ENCODE results near the gene EIF2S3B.
A peak's percentile ranks its signal among the peaks of the same experiment; 100 is the strongest.
"Not testable (repeated sequence)": the region's sequence is repeated elsewhere in the genome, so short reads cannot be mapped to it uniquely, and the experiment has no call there.

EIF2S3B gene

DNA sequence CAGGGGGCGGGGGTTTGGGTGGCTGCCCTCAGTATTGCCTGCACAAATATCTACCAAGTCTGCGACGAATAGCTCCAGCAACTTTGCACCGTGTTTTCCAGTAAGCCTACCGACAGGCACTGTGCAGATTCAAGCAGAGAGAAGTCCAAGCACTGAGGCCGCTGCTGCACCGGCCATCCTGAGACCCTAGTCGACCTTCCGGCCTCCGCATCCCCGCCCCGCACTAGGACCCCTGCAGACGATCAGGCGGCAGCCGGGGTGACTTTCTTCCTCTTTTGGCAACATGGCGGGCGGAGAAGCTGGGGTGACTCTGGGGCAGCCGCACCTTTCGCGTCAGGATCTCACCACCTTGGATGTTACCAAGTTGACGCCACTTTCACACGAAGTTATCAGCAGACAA, at the start of gene EIF2S3B:
TSS of gene EIF2S3B (plus strand) at position 271 of the 400 bp plus-strand sequence. CDS start at position 284, 13 bp downstream.
- no peak for DNase-seq

DNA sequence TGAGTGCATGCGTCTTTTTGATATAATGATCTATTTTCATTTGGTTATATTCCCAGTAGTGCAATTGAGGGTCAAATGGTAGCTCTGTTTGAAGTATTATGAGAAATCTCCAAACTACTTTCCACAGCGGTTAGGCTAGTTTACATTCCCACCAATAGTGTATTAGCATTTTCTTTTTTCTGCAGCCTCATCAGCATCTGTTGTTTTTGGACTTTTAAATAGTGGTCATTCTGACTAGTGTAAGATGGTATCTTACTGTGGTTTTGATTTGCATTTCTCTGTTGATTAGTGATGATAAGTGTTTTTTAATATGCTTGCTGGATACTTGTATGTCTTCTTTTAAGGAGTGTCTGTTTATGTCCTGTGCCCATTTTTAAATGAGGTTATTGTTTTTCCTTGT, 48.8 kb upstream of the EIF2S3B start:
- DNase-seq: no peak

DNA sequence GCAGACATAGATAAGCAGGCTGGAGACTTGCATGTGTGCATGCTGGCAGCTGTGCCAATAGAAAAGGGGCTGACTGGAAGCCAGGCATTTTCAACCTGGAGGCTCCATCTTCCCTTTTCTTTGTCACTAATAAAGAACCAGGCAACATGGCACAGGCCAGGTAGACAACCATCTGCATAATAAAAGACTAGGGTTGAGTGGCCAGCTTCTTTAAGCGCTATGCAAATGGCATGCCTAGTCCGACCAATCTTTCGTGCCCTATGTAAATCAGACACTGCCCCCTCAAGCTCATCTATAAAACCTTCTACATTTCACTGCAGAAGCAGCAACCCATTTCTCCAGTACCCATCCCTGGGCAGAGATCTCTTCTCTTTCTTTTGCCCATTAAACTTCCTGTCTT, 47.9 kb upstream of the EIF2S3B start:
- no peak for DNase-seq

DNA sequence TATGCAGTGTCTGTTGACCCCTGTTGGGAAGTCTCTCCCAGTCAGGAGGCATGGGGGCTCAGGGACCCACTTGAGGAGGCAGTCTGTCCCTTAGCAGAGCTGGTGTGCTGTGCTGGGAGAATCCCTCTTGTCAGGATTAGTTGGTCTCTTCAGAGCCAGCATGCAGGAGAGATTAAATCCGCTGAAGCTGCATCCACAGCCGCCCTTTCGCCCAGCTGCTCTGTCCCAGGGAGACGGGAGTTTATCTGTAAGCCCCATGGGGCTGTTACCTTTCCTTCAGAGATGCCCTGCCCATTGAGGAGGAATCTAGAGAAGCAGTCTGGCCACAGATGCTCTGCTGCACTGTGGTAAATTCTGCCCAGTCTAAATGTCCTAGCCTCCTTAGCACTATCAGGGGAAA, 39.4 kb upstream of the EIF2S3B start:
- DNase-seq: no peak

DNA sequence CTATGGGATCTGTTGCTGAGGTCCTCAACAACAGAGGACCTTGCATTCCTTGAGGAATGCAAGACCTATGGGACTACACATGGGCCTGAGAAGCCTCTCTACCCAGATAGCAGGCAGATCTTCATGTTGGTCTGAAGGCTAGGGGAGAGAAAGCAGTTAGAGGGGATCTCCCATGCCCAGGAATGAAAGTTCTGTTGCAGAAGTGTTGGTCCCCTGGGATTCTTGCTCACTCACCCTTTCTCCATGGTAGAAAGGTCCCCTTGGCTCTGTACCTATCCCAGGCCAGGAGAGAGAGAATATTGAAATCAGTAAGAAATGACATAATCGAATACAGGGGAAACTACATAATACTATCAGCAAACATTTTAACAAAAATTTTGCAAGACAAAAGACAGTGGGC, 36.0 kb upstream of the EIF2S3B start:
- DNase-seq: no peak

DNA sequence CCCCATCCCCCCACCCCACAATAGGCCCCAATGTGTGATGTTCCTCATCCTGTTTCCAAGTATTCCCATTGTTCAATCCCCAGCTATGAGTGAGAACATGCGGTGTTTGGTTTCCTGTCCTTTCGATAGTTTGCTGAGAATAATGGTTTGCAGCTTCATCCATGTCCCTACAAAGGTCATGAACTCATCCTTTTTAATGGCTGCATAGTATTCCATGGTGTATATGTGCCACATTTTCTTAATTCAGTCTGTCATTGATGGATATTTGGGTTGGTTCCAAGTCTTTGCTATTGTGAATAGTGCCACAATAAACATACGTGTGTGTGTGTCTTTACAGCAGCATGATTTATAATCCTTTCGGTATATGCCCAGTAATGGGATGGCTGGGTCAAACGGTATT, 32.9 kb upstream of the EIF2S3B start:
- not testable (repeated sequence) for DNase-seq

DNA sequence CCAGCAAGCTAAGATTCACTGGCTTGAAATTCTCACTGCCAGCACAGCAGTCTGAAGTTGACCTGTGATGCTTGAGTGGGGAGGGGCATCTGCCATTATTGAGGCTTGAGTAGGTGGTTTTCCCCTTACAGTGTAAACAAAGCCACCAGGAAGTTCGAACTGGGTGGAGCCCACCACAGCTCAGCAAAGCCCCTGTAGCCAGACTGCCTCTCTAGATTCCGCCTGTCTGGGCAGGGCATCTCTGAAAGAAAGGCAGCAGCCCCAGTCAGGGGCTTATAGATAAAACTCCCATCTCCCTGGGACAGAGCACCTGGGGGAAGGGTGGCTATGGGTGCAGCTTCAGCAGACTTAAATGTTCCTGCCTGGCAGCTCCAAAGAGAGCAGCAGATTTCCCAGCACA, 23.8 kb upstream of the EIF2S3B start:
- not testable (repeated sequence) for DNase-seq

DNA sequence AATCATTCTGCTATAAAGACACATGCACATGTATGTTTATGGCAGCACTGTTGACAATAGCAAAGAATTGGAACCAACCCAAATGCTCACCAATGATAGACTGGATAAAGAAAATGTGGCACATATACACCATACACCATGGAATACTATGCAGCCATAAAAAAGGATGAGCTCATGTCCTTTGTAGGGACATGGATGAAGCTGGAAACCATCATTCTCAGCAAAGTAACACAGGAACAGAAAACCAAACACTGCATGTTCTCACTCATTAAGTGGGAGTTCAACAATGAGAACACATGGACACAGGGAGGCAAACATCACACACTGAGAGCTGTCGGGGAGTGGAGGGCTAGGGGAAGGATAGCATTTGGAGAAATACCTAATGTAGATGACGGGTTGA, 18.4 kb upstream of the EIF2S3B start:
- not testable (repeated sequence) for DNase-seq

DNA sequence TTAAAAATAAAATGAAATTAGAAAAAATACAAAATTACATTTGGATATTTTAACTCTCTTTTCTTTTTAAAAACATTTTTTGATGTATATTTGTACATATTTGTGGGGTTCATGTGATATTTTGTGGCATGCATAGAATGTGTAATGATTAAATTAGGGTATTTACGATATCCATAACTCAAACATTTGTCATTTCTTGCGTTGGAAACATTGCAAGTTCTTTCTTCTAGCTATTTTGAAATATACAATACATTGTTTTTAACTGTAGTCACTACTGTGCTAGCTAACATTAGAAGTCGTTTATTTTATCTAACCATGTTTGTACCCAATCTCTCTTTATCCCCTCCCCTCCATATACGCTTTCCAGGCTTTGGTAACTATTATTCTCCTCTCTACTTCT, 13.9 kb upstream of the EIF2S3B start:
- no peak for DNase-seq

DNA sequence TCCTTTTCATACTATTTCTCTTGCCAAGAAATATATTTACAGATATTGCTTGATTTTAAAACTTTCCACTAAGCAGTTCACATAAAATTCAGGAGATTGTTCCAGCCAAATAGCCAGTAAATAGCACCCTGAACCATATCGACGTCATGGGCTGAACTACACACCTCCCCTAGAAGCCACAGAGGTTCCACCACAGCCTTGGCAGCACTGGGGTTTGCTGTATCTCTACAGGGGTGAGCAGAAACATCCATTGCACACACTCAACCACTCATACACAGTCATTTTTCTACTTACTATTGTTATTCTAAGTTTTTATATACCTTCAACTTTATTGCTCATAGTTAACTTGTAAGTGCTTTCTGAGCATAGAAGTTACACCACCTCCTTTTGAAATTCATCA, 8.1 kb upstream of the EIF2S3B start:
- no peak for DNase-seq

DNA sequence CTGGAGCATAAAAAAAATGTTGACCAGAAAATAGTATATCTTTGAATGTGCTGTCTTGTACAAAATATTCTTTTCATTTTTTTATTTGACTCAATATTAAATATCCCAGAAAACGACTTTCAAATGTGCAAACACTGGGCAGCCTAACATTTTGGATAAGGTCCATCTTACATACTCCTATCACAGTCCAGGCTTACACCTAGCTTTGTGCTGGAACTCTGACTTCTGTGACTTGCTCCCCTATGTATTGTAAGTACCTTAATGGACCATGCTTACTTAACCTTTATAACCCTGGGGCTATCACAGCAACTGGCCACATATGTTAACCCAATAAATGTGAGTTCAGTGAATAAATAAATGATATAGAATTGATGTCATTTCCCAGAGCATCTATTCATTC, 7.6 kb upstream of the EIF2S3B start:
- DNase-seq: no peak

DNA sequence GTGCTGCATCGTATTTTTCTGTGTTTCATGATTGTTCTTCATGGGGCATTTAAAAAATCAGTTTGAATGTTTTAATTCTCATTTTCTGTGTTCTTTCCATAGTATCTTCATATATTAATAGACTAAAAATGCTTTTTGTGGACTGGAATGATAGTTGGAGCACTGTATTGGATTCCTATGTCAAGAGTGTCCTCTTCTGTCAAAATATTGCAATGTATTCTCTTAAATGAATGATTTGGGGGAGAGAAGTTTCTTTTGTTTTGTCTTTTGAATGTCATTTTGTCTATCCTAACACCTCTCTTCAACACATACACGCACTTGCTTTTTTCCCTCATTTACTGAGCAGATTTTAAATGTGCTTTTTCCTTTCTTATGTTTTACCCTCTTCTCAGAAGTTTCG, 4.7 kb upstream of the EIF2S3B start:
- DNase-seq: no peak

DNA sequence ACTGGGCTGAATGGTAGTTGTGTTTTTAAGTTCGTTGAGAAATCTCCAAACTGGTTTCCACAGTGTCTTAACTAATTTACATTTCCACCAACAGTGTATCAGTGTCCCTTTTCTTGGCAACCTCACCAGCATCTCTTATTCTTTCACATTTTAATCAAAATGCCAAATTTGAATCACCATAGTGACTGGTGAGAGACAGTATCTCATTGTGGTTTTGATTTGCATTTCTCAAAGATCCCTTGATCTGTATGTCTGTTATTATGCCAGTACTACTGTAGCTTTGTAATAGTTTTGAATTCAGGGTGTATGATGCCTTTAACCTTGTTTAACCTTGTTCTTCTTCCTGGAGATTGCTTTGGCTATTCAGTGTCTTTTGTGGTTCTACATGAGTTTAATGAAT, 2.2 kb upstream of the EIF2S3B start:
- DNase-seq: no peak

DNA sequence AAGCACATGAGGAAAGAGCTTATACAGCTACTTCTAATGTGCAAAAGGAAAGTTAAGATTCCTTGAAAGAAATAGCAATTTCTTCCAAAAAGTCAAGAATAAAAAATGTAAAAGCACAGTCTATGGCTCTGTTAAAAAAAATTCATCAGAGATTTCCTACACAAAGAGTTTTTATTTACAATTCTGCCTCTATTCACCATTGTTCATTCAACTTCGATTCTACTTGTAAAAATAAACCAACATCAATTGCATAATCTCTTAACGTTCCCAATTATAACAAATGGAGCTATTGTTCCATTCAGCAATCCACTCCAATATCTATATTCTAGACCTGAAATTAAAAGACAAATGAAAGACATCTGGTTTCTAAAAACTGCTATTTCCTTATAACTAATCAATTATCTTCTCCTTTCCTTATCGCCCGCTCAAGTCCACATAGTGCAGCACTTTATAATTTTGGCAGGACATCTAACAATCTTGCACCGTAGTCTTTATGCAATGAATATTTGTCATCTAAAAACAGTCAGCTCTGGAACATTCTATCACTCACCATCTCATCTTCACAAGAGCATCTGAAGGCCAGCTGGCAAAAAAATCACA, 6.2 kb downstream of the EIF2S3B start:
- DNase-seq: no peak

DNA sequence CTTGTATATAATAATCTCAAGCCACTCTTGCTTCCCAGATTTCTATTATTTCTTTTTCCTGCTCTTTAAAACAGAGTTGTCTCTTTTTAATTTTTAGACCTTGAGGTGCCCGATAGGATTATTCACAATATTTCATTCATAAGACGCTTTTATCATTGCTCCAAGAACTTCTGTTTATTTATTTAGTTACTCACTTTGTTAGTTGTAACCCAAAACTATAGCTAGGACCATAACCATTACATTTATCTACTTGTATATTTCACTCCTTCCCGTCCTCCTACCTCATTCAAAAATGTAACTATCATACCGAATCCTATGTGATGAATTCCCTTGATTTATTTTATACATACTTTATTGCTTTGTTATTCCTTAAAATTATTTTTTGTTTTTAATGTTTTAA, 7.1 kb downstream of the EIF2S3B start:
- no peak for DNase-seq

DNA sequence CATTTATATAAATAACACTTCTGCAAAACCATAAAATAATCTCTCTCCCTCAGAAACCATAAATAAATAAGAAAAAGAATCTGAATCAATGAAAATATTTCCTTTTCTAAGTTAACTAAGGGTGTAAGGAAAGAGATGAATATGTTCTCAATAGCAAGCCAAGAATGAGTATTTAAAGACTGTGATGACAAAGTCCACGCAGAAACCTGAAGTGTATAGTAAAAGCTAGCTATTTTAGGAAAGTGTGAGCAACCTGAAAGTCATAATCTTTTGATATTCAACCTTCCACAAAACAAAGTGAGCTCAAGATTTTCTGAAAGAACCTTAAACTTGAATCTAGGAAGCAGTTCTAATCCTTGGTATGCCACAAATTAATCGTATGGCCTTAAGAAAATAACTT, 15.9 kb downstream of the EIF2S3B start:
- no peak for DNase-seq

DNA sequence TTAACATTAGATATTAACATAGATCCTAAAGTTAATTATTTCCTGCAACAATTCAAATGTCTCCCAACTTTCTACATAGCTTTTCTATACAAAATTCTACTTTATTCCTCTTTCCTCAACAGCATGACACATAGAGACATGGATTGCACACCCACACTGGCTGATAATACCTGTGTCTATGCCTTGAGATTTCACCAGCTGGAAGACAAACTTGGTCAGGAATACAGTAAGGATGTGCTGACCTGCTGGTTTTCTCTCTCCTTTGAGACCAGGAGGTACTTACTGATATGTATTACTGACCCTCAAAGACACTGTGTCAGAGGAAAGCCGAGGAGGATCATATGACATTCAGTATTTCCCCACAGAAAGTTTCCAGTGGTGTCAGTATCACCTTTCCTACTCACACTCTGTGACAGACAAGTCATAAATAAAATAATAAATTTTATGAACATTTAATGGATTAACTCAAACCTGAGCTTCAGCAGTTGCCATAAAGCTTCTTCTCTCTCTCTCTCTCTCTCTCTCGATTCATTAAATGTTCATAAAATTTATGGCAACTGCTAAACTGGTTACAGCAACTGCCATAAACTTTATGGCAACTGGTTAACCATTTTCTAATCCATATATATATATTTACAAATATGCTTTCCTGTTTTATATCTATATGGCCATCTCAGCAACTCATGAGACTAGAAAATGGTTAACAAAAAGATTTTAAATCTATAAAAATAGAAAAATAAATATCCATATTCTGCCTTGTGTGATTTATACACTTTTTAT, 22.7 kb downstream of the EIF2S3B start:
- DNase-seq: no peak

DNA sequence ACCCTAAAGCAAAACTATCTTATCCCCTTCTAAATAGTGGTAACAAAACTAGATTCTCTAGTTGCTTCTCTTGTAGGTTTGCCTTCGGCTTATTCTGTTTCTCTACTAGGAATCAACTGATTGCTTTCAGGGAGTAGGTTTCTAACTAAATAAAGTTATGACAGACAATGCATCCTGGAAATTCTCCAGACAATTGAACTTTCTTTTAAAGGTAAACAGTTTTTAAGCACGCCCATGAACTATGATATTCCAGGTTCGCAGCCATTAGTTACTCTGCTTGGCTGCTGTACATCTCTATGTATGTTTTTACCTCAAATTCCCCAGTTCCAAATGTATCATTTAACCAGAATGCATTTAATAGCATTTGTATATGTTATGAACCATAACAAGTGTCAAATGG, 23.9 kb downstream of the EIF2S3B start:
- DNase-seq: no peak

DNA sequence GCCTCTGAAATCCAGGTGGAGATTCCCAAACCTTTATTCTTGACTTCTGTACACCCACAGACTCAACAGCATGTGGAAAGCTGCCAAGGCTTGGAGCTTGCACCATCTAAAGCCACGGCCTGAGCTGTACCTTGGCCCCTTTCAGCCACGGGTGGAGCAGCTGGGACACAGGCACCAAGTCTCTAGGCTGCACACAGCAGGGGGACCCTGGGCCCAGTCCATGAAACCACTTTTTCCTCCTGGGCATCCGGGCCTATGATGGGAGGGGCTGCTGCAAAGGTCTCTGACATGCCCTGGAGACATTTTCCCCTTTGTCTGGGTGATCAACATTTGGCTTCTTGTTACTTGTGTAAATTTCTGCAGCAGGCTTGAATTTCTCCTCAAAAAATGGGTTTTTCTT, 32.0 kb downstream of the EIF2S3B start:
- DNase-seq: no peak

DNA sequence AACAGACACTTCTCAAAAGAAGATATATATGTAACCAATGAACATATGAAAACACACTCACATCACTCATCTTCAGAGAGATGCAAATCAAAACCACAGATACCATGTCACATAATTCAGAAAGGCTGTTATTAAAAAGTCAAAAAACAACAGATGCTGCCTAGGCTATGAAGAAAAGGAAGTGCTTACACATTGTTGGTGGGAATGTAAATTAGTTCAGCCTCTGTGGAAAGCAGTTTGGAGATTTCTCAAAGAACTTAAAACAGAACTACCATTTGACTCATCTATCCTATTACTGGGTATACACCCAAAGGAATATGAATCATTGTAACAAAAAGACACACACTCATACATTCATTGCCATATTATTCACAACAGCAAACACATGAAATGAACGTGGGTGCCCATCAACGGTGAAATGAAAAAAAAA, 35.1 kb downstream of the EIF2S3B start:
- peak; percentile 73 for DNase-seq

DNA sequence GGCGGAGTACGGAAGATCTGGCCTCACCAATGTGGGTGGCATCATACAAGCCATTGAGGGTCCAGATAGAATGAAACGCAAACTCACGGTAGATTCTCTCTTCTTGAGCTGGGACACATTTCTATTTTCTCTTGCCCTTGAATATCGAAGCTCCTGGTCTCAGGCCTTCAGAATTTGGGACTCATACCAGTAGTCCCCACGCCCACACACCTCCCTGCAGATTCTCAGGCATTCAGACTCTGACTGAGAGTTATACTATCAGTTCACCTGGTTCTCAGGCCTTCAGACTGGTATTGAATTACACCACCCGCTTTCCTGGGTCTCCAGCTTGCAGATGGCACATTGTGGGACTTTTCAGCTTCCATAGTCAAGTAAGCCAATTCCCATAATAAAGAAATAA, 37.8 kb downstream of the EIF2S3B start:
- DNase-seq: no peak

DNA sequence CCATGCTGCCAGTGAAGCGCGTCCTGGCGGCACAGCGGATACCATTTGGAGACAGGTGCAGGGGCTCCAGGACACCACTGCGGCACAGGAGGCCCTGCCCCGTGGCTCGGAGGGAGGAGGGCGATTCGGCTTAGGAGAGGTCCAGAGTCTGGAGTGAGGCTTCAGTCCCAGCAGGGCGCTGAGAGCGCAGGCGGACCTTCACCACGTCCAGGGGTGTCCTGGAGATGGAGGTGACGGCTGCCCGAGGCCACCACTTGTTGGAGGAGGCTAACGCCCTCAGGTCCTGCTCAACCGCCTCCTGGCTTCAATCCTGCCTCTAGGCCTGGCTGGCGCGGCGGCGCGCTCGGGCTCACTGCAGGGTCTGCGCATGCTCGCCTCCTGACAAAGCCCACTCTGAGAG, 45.7 kb downstream of the EIF2S3B start:
- no peak for DNase-seq

DNA sequence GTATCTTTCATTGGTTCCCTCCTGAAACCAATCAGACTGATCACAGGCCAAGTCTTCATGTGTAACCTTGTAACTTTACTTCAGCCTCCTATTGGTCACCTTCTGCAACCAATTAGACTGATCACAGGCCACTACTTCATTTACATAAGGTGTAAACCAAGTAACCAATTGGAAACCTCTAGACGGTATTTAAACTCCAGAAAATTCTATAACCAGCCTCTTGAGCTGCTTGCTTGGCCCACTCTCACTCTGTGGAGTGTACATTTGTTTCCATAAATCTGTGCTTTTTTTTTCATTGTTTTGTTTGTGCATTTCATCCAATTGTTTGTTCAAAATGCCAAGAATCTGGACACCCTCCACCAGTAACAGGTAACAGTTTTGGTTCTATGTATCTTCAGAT, 47.5 kb downstream of the EIF2S3B start:
- DNase-seq: no peak

DNA sequence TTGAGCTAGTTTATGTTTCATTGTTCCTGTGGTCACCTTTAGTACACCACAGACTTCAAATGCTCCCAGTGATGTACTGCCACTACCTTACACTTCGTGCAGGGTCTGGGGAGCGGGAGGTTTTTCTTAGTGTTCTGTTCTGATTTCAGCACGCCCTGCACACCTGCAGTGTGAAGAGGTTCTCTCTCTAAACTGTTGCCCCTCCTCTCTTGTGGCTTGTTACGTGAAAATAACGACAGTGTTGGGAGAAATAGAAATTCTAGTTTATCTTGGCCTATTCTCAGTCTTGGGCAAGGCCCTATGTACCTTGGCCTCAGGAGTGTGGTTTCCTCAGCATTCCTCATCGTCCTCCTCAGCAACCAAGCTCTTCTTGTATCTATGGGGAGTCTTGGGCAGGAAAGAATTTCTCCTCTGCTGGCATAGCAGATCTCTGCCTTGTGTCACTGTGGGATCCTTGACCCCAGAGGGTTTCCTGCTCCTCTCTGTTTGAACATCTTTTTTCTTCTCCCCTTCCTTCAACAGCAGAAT, 48.6 kb downstream of the EIF2S3B start:
- no peak for DNase-seq

Data from activated CD4-positive, alpha-beta T cell treated with anti-CD3 and anti-CD28 coated beads, Interleukin-2, amount 50 U/mL, for 16 hours (primary cell).